ENCODE measurements around the gene ZFAND3. TPM values are rescaled to one million over a fixed set of nuclear protein-coding genes. Genes with fewer than 3 reads are reported as not detected.
A peak's percentile ranks its signal among the peaks of the same experiment; 100 is the strongest.

The ZFAND3 gene
- polyA plus RNA-seq, 4 donors = 35.9 to 80.4 (median 40.9) TPM

GRCh38 chr6:37818536-37819176, 871 bp upstream of the ZFAND3 start:
- Histone ChIP-seq H3K9me3 (ENCODE audit: control insufficient read depth in 2 of 2, insufficient read depth in 1 of 2, low read depth in 1 of 2, low read length in 1 of 2) (no peaks in the 10 kb centered on the region), H3K27ac (ENCODE audit: low read depth in 1 of 3, low read length in 2 of 3) (peak overlapping the region; percentile 86 to 99 (median 92)), H3K36me3 (ENCODE audit: control insufficient read depth in 3 of 3, insufficient read depth in 2 of 3, low read depth in 1 of 3, low read length in 3 of 3) (no peaks in the 10 kb centered on the region), H3K4me3 (ENCODE audit: low read depth in 1 of 3, low read length in 3 of 3) (peak overlapping the region; percentile 90 to 99 (median 98)), H3K4me1 (ENCODE audit: control insufficient read depth in 3 of 3, insufficient read depth in 2 of 3, low read depth in 1 of 3, low read length in 2 of 3) (peaks cover 0 to 28% (median 22%) of the 10 kb centered on the region in 3 donors), H3K27me3 (ENCODE audit: control insufficient read depth in 3 of 3, insufficient read depth in 3 of 3, low read length in 3 of 3) (no peaks in the 10 kb centered on the region)
- WGBS, 3 donors = 0 to 1% (median 1%) methylated on average over 25 to 27 of the region's 27 CpGs
- FAIRE-seq (no peak), DNase-seq (peak; percentile 98)

GRCh38 chr6:37819802-37820717, 533 bp downstream of the ZFAND3 start:
- FAIRE-seq = no peak
- peaks cover 0 to 31% (median 22%) of the 10 kb centered on the region in 3 donors for H3K4me1 ChIP-seq (ENCODE audit: control insufficient read depth in 3 of 3, insufficient read depth in 2 of 3, low read depth in 1 of 3, low read length in 2 of 3)

GRCh38 chr6:37820718-37821079, 1.2 kb downstream of the ZFAND3 start:
- FAIRE-seq = no peak
- no peaks in the 10 kb centered on the region for H3K27me3 ChIP-seq (ENCODE audit: control insufficient read depth in 3 of 3, insufficient read depth in 3 of 3, low read length in 3 of 3)
- H3K27ac ChIP-seq (ENCODE audit: low read depth in 1 of 3, low read length in 2 of 3) = peak overlapping the region; percentile 52 to 99 (median 92)
- H3K4me3 ChIP-seq (ENCODE audit: low read depth in 1 of 3, low read length in 3 of 3) = peak overlapping the region; percentile 90 to 99 (median 98)
- peaks cover 0 to 31% (median 22%) of the 10 kb centered on the region in 3 donors for H3K4me1 ChIP-seq (ENCODE audit: control insufficient read depth in 3 of 3, insufficient read depth in 2 of 3, low read depth in 1 of 3, low read length in 2 of 3)
- WGBS, 3 donors = 10 to 37% (median 36%) methylated on average over 3 of the region's 3 CpGs
- H3K36me3 ChIP-seq (ENCODE audit: control insufficient read depth in 3 of 3, insufficient read depth in 2 of 3, low read depth in 1 of 3, low read length in 3 of 3) = no peaks in the 10 kb centered on the region
- H3K9me3 ChIP-seq (ENCODE audit: control insufficient read depth in 2 of 2, insufficient read depth in 1 of 2, low read depth in 1 of 2, low read length in 1 of 2) = no peaks in the 10 kb centered on the region
- DNase-seq = peak in 1 of 2 donors; percentile 39

More at GRCh38 chr6:37819802-37820717, 533 bp downstream of the ZFAND3 start:
- peak; percentile 56 to 79 for DNase-seq
- no peaks in the 10 kb centered on the region for H3K36me3 ChIP-seq (ENCODE audit: control insufficient read depth in 3 of 3, insufficient read depth in 2 of 3, low read depth in 1 of 3, low read length in 3 of 3)
- H3K9me3 ChIP-seq (ENCODE audit: control insufficient read depth in 2 of 2, insufficient read depth in 1 of 2, low read depth in 1 of 2, low read length in 1 of 2) = no peaks in the 10 kb centered on the region
- peak overlapping the region; percentile 90 to 99 (median 98) for H3K4me3 ChIP-seq (ENCODE audit: low read depth in 1 of 3, low read length in 3 of 3)
- H3K27ac ChIP-seq (ENCODE audit: low read depth in 1 of 3, low read length in 2 of 3) = peak overlapping the region; percentile 86 to 99 (median 92)
- 0 to 2% (median 1%) methylated on average over 20 to 71 of the region's 71 CpGs for WGBS, 3 donors
- no peaks in the 10 kb centered on the region for H3K27me3 ChIP-seq (ENCODE audit: control insufficient read depth in 3 of 3, insufficient read depth in 3 of 3, low read length in 3 of 3)

GRCh38 chr6:37821446-37821845, 1.9 kb downstream of the ZFAND3 start:
- WGBS, 3 donors = 14 to 67% (median 40%) methylated on average over 7 of the region's 7 CpGs
- FAIRE-seq (no peak), DNase-seq (peak; percentile 48 to 52)
- Histone ChIP-seq H3K36me3 (ENCODE audit: control insufficient read depth in 3 of 3, insufficient read depth in 2 of 3, low read depth in 1 of 3, low read length in 3 of 3) (peaks cover 0 to 3% (median 0%) of the 10 kb centered on the region in 3 donors), H3K27ac (ENCODE audit: low read depth in 1 of 3, low read length in 2 of 3) (peak overlapping the region; percentile 2 to 92 (median 84)), H3K9me3 (ENCODE audit: control insufficient read depth in 2 of 2, insufficient read depth in 1 of 2, low read depth in 1 of 2, low read length in 1 of 2) (no peaks in the 10 kb centered on the region), H3K4me1 (ENCODE audit: control insufficient read depth in 3 of 3, insufficient read depth in 2 of 3, low read depth in 1 of 3, low read length in 2 of 3) (peaks cover 2 to 31% (median 27%) of the 10 kb centered on the region in 3 donors), H3K4me3 (ENCODE audit: low read depth in 1 of 3, low read length in 3 of 3) (peak overlapping the region in 1 of 3 donors; percentile 98), H3K27me3 (ENCODE audit: control insufficient read depth in 3 of 3, insufficient read depth in 3 of 3, low read length in 3 of 3) (no peaks in the 10 kb centered on the region)

GRCh38 chr6:37822851-37823682, 3.5 kb downstream of the ZFAND3 start:
- peaks cover 0 to 4% (median 0%) of the 10 kb centered on the region in 3 donors for H3K36me3 ChIP-seq (ENCODE audit: control insufficient read depth in 3 of 3, insufficient read depth in 2 of 3, low read depth in 1 of 3, low read length in 3 of 3)
- peaks cover 7 to 39% (median 29%) of the 10 kb centered on the region in 3 donors for H3K4me1 ChIP-seq (ENCODE audit: control insufficient read depth in 3 of 3, insufficient read depth in 2 of 3, low read depth in 1 of 3, low read length in 2 of 3)
- H3K27me3 ChIP-seq (ENCODE audit: control insufficient read depth in 3 of 3, insufficient read depth in 3 of 3, low read length in 3 of 3) = no peaks in the 10 kb centered on the region
- H3K9me3 ChIP-seq (ENCODE audit: control insufficient read depth in 2 of 2, insufficient read depth in 1 of 2, low read depth in 1 of 2, low read length in 1 of 2) = no peaks in the 10 kb centered on the region
- peak overlapping the region in 2 of 3 donors; percentile 40 to 98 for H3K4me3 ChIP-seq (ENCODE audit: low read depth in 1 of 3, low read length in 3 of 3)
- DNase-seq = peak; percentile 98 to 99
- FAIRE-seq = no peak
- WGBS, 3 donors = 14 to 33% (median 27%) methylated on average over 12 of the region's 12 CpGs
- peak overlapping the region; percentile 84 to 92 (median 92) for H3K27ac ChIP-seq (ENCODE audit: low read depth in 1 of 3, low read length in 2 of 3)

- Histone ChIP-seq H3K4me3 (ENCODE audit: low read depth in 1 of 3, low read length in 3 of 3) (no peak overlapping the region), H3K36me3 (ENCODE audit: control insufficient read depth in 3 of 3, insufficient read depth in 2 of 3, low read depth in 1 of 3, low read length in 3 of 3) (peaks cover 0 to 4% (median 0%) of the 10 kb centered on the region in 3 donors), H3K27me3 (ENCODE audit: control insufficient read depth in 3 of 3, insufficient read depth in 3 of 3, low read length in 3 of 3) (no peaks in the 10 kb centered on the region), H3K4me1 (ENCODE audit: control insufficient read depth in 3 of 3, insufficient read depth in 2 of 3, low read depth in 1 of 3, low read length in 2 of 3) (peaks cover 7 to 42% (median 29%) of the 10 kb centered on the region in 3 donors), H3K9me3 (ENCODE audit: control insufficient read depth in 2 of 2, insufficient read depth in 1 of 2, low read depth in 1 of 2, low read length in 1 of 2) (no peaks in the 10 kb centered on the region), H3K27ac (ENCODE audit: low read depth in 1 of 3, low read length in 2 of 3) (peak overlapping the region in 1 of 3 donors; percentile 92)
- DNase-seq (no peak), FAIRE-seq (no peak)
- WGBS, 3 donors = 45 to 73% (median 49%) methylated on average over 3 of the region's 3 CpGs
These were observed 4.6 kb downstream of the ZFAND3 start for GRCh38 chr6:37824170-37824569.

GRCh38 chr6:37826188-37826587, 6.7 kb downstream of the ZFAND3 start:
- FAIRE-seq (no peak), DNase-seq (no peak)
- Histone ChIP-seq H3K4me3 (ENCODE audit: low read depth in 1 of 3, low read length in 3 of 3) (no peak overlapping the region), H3K9me3 (ENCODE audit: control insufficient read depth in 2 of 2, insufficient read depth in 1 of 2, low read depth in 1 of 2, low read length in 1 of 2) (no peaks in the 10 kb centered on the region), H3K4me1 (ENCODE audit: control insufficient read depth in 3 of 3, insufficient read depth in 2 of 3, low read depth in 1 of 3, low read length in 2 of 3) (peaks cover 9 to 37% (median 33%) of the 10 kb centered on the region in 3 donors), H3K27ac (ENCODE audit: low read depth in 1 of 3, low read length in 2 of 3) (peak overlapping the region; percentile 8 to 50 (median 20)), H3K27me3 (ENCODE audit: control insufficient read depth in 3 of 3, insufficient read depth in 3 of 3, low read length in 3 of 3) (no peaks in the 10 kb centered on the region), H3K36me3 (ENCODE audit: control insufficient read depth in 3 of 3, insufficient read depth in 2 of 3, low read depth in 1 of 3, low read length in 3 of 3) (peaks cover 0 to 4% (median 0%) of the 10 kb centered on the region in 3 donors)
- 81 to 88% (median 87%) methylated on average over 6 of the region's 6 CpGs for WGBS, 3 donors
